DMS79 (cell line): Measurements from ENCODE around the gene CCDC78.
A peak's percentile ranks its signal among the peaks of the same experiment; 100 is the strongest.

Experiments
- DNase-seq: peaks from one replicate; lab custom pipeline; 2025; lab: John Stamatoyannopoulos, UW

CCDC78 gene

DNA sequence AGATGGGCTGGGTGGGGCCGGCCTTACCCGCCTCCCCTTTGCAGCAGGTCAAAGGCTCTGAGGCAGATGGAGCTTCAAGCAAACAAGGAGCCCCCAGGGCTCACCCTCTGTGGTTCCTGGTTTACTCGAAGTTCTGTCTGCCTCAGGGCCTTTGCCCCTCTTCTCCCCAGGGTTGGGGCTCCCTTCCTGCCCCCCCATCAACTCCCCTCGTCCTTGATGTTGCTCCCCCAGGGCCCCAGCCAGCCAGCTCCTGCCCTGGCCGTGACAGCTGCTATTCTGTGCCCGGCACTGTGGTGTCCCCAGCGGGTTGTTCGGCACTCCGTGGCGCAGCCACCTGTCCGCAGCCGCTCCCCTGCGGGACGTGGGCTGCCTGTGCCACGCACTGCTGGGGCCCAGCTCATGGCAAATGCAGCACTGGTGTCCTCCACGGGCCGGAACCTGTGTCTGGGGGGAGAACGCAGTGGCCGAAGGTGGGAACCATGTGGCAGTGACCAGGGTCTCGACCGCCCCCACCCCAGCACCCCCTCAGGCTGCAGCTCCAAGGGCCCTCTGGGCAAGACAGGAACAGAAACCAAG lies 15.7 kb downstream of the CCDC78 start:
- no peak for DNase-seq

DNA sequence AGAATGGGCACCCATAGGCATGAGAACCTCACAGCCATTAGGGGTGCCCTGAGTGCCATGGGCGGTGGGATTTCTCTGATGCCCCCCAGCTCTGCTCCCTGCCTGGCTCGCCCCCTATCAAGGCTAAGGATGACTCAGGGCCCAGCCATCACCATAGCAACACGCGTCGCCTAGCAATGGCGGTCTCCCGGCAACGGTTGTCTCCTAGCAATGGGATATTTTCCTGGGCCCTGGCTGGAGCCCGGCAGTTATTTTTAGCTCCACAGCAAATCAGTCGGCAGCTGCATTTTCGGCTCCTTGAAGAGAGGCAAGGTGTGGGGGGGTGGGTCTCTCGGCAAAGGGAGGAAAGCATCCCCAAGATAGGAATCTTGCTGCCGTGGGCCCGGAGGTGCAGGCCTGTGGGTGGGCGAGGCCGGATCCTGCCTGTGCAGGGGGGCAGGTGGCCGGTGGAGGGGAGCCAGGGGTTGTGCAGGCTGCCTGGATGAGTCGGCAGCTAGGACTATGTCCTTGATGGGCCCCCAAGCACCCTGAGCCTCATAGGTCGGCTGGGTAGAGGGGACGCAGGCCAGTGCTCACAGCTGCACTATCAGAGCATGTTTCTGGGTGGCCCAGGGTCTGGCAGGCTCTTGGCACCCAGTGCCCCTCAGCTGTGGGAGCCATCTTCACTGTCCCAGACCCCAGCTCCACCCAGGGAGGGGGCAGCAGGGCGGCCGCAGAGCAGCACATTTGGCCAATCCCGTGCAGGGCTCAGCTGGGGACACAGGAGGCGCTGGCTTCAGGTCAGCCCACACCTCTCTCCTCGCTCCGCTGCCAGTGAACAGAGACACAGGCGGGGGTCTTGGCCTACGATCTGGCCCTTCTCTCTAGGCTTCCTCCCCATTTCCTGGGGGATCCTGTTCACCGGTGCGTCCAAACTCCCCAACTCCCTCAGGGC lies 16.4 kb downstream of the CCDC78 start:
- peak; percentile 86 for DNase-seq

DNA sequence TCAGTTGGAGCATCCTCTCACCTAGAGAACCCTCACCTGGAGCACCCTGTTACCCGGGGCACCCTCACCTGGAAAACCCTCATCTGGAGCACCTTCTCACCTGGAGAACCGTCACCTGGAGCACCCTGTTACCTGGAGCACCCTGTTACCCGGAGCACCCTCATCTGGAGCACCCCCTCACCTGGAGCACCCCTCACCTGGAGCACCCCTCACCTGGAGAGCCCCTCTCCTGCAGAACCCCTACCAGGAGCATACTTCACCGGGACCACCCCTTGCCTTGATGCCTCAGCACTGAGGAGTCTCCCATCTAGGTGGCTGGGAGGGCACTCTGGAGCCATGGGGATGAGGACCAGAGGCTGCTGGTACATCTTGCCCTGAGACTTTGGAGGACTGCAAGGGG lies 17.3 kb downstream of the CCDC78 start:
- no peak for DNase-seq

DNA sequence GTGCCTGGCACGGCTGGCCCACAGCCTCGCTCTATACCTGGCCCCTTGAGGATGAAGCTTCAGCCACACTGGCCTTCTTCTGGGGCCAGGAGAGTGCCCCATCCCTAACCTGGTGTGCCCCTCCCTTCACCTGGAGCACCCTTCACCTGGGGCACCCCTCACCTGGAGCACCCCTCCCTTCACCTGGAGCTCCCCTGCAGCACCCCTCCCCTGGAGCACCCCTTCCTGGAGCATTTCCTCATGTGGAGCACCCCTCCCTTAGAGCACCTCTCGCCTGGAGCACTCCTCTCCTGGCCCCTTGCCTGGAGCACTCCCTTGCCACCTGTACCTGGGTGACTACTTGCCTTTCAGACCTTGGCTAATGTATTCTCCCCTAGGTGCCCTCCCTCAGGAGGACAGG lies 18.2 kb downstream of the CCDC78 start:
- DNase-seq = no peak

DNA sequence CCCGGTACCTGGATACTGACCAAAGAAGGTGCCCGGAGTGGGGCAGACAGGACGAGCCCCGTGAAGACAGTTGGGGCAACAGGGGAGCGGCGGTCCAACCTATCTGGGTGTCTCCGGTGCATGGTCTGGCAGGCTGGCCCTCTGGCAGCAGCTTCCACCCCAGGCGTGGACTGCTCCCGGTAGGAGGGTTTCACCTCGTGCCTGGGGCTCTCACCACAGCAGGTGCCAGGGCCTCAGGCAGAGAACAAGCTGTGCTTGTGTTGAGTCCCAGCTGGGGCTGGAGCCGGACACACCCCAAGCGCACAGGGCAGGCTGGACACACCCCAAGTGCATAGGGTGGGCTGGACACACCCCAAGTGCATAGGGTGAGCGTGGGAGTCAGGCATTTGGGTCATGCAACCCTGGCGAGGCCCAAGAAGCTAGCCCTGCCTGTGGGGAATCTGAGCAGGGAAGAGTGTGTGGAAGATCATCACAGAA lies 19.1 kb downstream of the CCDC78 start:
- no peak for DNase-seq

DNA sequence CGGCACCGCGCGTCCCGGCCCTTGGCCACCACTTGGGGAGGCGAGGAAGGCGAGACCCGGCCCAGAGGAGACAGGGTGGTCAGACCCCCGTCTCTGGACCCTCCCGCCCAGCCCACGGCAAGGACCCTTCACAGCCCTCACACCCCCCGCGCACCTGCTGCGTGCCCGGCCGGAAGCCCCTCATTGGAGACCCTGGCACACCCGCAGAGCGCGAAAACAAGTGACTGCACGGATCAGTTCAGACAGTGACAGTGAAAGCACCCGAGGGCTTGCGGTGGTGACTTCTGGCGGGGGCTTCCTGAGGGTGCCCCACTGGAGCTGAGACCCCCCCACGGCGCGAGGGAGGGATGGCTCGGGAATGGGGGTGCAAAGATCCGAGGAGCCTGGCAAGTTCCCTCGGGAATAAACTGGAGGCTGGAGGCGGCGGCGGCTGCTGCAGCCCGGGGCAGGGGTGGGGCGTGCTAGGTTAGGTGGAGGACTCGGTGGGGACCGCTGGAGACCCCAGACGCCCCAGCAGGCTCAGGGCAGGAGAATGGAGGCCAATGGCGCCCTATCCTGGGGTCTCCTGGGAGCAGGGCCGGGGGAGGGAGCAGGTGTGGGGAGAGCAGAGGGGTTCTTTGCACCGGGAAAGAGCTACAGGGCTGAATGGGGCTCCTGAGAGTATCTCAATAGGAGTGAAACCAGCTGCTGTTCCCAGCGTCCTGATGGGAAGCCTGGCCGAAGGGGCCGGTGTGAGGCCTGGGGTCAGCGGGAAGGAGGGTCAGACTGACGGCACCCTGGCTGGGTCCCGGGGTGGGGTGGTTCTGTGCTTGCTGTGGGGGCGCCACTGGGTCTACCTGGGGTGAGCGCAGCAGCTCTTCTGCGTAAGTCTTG lies 19.8 kb downstream of the CCDC78 start:
- DNase-seq = peak; percentile 18

DNA sequence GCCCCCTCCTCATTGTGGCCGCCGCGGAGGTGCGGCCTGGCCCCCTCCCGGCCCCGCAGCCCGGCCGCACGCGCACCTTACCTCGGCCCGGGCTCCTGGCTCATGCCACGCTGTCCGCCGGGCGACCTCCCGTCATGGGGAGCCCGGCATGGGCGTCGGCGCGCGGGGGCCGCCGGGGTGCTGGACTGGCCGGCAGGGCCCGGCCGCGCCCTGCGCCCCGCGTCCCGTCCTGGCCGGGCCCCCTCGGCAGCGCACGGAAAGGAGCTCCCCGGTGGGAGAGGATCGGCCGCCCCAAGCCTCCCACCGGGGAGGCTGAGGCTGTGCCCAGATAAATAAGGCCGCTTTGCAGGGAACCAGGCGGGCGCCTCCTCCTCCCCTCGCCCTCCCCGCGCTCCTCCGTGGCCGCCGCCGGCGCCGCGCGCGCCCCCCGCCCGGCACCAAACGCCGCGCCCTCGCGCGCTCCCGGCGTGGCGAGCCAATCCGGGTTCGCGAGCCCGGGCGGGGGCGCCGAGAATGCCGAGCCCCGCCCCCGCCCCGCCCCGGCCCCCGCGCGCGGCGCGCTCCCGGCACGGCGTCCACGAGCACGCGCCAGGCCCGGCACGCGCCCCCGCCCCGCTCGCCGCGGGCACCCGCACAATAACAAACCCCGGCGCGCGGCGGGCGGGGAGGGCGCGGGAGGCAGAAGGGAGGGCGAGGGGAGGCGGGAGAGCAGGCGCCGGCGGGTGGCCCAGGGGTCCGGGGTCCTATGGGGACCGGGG lies 20.6 kb downstream of the CCDC78 start, which contains the start of gene FBXL16:
FBXL16 (minus strand) TSS at position 371 of the 758 bp plus-strand sequence. CDS start 8,396 bp downstream, outside the sequence.
- DNase-seq = peak; percentile 25

DNA sequence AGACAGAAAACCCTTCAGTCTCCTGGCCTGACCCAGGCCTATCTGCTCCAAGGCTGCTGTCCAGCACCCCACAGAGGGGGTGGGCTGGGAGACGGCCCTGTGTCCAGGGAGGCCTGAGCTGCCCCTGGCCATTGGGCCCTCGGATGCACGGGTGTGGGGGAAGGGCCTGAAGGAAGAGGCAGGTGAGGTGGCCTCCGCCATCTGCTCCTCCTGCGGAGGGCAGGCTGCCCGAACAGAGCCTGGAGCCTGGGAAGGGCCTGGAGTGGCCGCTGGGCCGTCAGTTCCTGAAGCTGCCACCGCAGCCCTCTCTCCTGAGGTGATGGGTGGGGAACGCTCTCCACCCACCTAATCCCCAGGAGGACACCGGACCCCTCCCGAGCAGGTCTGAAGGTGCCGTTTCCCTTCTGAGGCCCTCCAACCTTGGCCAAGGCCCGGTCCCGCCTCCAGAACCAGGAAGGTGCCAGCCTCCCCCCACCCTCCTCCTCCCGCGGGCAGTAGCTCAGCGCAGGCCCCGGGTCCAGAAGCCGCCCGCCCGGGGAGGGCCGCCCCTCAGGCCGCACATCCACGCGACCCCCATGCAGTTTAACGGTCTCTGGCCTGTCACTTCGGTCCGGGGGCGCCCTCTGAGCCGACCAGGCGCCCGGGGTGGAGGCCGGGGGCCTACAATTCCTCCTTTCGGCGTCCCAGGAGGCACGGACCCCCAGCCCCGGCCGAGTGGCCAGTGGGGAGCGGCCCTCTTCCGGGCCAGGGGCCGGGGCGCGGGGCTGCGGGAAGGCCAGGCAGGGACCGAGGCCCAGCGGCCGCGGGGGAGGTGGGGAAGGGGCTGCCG lies 21.5 kb downstream of the CCDC78 start:
- DNase-seq = no peak

DNA sequence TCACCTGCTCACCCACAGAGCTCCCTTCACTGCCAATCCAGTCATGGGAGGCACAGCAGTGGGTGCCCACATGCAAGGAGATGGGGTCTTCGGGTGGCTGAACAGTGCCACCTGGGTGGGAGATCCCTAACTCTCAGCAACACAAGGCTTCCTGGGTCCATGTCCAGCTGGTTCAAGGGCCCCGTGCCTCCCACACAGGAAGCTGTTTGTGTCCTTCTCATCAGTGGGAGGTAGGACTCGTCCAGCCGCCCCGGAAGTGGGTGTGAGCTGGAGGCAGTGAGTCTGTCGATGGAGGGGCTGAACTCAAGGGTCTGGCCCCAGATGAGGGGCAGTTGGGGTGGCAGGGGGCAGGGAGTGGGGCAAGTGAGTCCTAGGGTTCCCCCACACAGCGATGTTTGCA lies 22.2 kb downstream of the CCDC78 start:
- DNase-seq = no peak

DNA sequence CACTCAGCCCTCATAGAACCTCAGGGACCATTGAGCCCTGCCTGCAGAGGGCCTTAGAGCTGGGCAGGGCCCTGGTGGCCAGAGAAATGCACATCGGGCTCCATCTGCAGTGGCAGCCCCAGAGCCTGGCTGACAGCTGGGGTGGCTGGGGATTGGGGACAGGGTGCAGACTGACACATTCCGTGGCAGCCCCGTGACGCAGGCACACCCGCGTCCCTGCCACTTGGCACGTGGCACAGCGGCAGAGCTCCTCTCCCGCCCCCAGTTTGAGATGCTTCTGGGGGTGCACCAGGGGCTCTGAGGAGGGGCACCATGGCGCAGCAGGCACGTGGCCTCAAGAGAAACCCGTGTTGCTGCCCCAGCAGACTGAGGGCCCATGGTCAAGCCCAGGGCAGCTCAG lies 22.8 kb downstream of the CCDC78 start:
- DNase-seq = no peak

DNA sequence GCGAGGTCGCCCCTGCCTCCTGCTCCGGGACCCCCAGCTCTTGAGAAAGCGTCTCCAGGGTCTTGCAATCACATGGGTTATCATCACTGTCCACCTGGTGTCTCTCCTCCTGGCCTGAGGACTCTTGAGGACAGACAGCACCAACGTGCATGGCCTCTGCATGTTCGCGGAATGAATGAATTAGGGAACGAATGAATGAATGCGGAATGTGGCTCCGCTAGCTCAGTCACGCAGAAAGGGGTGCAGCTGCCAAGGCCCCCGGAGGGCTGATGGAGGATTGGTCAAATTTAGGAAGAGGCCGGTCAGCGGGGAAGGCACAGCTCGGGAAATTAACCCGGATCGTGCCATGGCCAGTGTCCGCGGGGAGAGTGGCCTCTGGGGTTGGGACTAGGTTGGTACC lies 23.9 kb downstream of the CCDC78 start:
- no peak for DNase-seq

DNA sequence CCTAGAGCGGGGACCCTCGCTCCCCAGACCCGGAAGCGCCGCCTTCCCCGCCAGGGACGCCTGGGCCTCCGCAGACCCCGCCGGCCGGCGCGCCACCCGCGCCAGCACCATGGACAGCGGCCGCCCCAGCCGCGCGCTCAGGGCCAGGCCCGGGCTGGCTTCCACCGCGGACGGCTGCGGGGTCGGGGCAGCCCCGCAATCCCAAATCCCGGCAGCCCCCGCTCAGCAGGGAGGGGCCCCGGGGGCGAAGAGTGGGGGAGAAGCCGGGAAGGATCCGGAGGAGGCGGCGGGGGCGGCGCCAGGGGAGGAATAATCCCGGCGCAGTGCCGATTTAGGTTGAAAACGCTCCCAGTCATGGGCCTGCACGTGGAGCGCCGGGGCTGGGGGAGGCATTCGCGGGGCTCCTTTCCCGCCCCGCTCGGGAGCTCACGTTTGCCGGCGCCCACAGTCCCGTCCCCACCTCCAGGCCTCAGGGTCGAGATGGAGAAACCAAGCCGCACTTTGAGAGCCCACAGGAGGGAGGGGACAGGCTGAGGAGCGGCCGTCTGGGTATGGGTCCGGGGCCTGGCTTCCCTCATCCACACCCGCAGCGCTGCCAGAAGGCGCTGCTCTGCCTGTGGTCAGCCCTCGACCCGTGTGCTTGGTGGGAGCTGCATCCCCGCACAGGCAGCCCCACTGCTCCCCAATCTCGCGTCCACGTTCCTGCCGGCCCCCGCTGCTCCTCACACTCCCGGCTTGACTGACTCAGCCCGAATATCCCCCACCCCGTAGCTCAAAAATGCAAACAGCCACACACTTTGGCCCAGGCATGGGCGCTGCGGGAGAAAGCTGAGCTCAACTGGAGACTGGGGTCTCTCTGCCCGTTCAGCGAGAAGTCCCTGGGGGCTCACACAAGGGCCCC lies 25.3 kb downstream of the CCDC78 start:
- DNase-seq = no peak

DNA sequence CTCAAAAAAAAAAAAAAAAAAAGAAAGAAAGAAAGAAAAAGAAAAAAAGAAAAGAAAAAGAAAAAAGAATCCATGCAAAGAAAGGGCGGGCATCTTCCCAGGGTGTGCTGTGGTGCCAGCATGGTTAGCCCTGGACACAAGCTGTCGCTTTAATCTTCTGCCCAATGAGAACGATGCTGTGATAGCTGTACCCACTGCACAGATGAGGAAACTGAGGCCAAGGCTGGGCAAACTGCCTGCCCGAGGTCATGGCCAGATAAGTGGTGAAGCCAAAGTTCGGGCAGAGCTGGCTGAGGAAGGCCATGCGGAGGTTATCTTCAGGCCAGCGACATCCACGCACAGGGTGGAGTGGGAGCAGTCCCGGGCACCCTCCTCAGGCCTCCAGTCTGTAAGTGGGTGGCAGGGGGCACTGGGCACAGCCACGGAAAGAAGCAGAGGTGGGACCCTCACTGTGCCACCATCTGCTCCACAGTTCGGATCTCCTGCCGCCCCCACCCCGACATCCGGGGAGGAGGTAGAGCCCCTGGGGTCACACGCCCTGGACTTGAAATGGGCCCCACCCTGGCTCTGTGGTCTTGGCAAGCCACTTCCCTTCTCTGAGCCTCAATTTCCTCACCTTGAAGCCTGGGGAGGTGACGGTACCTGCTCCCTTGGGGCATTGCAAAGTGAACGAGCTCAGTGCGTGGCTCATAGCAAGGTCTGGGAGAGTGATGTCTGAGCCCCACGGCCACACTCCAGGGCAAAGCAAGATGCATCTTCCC lies 27.2 kb downstream of the CCDC78 start:
- no peak for DNase-seq

DNA sequence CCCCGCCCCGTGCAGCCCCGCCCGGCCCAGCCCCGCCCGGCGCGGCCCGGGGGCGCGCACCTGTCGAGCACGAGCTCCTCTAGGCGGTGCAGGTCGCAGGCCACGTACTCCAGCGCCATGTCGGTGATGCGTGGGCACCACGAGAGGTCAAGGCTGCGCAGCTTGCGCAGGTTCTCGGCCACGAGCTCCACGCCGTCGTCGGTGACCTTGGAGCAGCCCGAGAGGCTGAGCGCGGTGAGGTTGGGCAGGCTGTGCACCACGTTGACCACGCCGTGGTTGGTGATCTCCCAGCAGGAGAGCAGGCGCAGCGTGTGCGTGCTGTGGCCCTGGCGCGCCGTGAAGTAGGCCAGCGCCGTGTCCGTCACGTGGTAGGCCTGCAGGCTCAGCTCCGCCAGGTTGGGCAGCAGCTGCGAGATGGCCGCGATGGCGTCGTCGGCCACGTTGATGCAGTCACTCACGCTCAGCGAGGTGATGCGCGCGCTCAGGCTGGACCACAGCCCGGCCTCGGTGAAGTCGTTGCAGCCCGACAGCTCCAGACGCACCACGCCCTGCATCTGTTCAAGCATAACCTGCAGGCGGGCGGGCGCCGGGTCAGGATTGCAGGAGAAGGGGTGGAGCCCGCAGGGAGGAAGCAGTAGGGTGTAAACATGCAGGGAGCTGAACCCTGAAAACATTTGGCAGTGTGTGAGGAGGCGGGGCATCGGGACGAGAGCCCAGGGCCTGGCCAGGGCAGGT lies 30.7 kb downstream of the CCDC78 start:
- DNase-seq = peak; percentile 94

DNA sequence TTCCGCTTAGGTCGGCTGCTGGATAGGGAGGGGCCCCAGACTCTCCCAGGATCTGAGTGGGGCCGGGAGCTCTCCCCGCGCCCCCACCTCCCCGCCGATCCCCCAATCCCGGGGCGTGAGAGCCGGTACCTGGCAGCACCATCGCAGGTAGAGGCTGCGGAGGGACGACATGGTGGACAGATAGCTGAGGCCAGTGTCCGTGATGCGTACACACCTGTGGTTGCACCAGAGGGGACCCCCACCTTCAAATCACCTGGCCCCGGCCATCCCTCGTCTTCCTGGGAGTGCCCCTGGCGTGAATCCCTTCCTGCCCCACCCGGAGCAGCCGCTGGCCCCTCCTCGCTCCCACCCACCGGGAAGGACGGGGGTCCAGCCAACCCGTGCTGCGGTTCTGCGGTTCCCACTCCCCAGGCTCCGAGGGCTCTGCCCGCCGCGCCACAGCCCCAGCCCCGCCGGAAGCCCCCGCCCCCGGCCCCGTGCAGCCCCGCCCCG lies 31.3 kb downstream of the CCDC78 start:
- no peak for DNase-seq

DNA sequence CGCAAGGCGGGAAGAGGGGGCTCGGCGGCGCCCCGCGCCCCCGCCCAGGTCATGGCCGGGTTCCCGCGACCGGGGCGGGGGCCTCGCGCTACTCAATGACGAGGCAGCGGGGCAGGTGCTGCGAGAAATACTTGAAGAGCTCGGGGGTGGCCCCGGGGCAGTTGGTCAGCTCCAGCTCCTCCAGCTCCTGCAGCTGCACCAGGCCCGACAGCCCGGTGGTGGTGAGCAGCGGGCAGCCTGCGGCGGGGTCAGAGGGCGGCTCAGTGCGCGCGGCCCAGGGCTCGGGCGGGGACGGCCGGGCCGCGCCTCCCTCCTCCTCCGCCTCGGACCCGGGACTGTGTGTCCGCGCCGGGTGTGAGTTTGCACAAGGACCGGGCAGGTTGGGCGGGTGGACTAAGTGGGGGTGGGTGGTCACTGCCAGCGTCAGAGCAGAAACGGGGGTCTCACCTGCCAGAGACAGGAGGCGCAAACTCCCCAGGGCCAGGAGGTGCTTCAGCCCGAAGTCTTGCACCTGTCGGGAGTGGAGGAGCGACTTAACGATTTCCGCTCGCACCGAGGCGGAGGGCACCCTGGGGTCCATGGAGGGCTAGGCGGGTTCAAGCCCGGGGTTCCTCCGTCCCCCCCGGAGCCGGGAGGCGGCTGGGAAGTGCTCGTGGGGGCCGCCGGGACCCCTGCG lies 31.9 kb downstream of the CCDC78 start:
- DNase-seq = no peak

DNA sequence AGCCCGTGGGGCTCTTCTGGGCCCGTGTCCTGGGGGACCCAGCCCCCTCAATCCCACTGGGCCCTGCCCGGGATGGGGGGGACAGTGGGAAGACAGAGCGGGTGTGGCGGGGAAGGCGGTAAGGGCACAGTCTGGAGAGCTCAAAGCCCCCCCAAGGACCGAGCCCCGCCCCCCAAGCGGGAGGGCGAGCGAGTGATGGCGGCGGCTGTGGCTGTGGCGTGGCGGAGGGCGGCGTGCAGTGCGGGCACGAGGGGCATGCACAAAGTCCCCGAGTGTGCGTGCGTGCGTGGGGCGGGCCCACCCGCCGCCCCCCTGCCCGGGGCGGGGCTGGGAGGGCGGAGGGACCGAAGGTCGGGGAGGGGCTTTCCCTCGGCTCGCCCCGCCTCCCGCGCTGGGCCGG lies 32.5 kb downstream of the CCDC78 start:
- DNase-seq = no peak
